Gastrocnemius medialis (tissue), 4 donors: ENCODE results near the gene SPOCK1. TPM values are rescaled to one million over a fixed set of nuclear protein-coding genes. Genes with fewer than 3 reads are reported as not detected.

ENCODE experiments used
- ATAC-seq, 2 donors: fragments of 150-250 bp; one replicate each; pipeline ENCODE4 v1.9.1; 2016
- DNase-seq, 2 donors: peaks; one replicate each; pipeline ENCODE4 v3.0.0-alpha.2; 2019
- H3K27ac ChIP-seq, 4 donors: fragments of 200-600 bp; sonication (generic); 1 replicate in 1 of 4; 2 replicates in 3 of 4; pipeline ENCODE4 v1.5.1; 2016 to 2018; ENCODE audit warnings: mild to moderate bottlenecking in 2 of 4, moderate library complexity in 1 of 4
- H3K27me3 ChIP-seq, 3 donors: fragments of 200-600 bp; sonication (generic) in 2 of 3; 1 replicate in 1 of 3; 2 replicates in 2 of 3; pipeline versions ENCODE4 v1.5.1 to v1.6.0; 2016 to 2019; ENCODE audit warnings: mild to moderate bottlenecking in 1 of 3, moderate library complexity in 1 of 3
- H3K36me3 ChIP-seq, 2 donors: fragments of 200-600 bp; sonication (generic) in 1 of 2; one replicate each; pipeline ENCODE4 v1.5.1; 2017 to 2018
- H3K4me1 ChIP-seq, 2 donors: fragments of 200-600 bp; sonication (generic) in 1 of 2; one replicate each; pipeline ENCODE4 v1.5.1; 2016 to 2017; ENCODE audit warnings: mild to moderate bottlenecking in 2 of 2
- H3K4me3 ChIP-seq, 4 donors: fragments of 200-600 bp; sonication (generic) in 3 of 4; 1 replicate in 1 of 4; 2 replicates in 3 of 4; pipeline ENCODE4 v1.5.1; 2016 to 2019; ENCODE audit warnings: mild to moderate bottlenecking in 2 of 4
- H3K9me3 ChIP-seq, 3 donors: fragments of 200-600 bp; sonication (generic) in 2 of 3; 1 replicate in 1 of 3; 2 replicates in 2 of 3; pipeline ENCODE4 v1.5.1; 2016 to 2019
- CTCF ChIP-seq, 5 experiments: fragments of 450-650 bp in 3 of 5; fragments of 200-600 bp in 2 of 5; sonication (generic) in 2 of 5; IDR thresholded peaks in 4 of 5; conservative IDR thresholded peaks in 1 of 5; 1 replicate in 4 of 5; 2 replicates in 1 of 5; pipeline ENCODE4 v1.5.1; 2016 to 2019; ENCODE audit warnings: antibody characterized with exemption in 5 of 5, mild to moderate bottlenecking in 3 of 5, moderate library complexity in 3 of 5
- POLR2A ChIP-seq, 2 donors: fragments of 450-650 bp; IDR thresholded peaks; one replicate each; pipeline ENCODE4 v1.6.1; 2017; ENCODE audit warnings: antibody characterized with exemption in 2 of 2, mild to moderate bottlenecking in 2 of 2, moderate library complexity in 2 of 2
- in situ Hi-C, 4 donors: fragments of 200-750 bp; cut with MboI; loops; one replicate each; pipeline versions ENCODE4 v1.15.0 to v1.8.0; 2017; ENCODE audit warnings: low sequenced_read_pairs in 4 of 4
- intact Hi-C: fragments of 100-400 bp; cut with DNase I; formaldehyde crosslinking; loops from one replicate; pipeline ENCODE4 v1.15.1; 2023; ENCODE audit warnings: low total_unique reads
- total RNA-seq, 4 donors: library from RNA; depleted of rRNA; stranded (reverse); fragments of >200 nt; gene quantifications; one replicate each; pipeline versions ENCODE4 v1.1.0 to v1.2.3, GENCODE V29; 2016

Gene SPOCK1
- total RNA-seq, 4 donors from 2014 or later = 5.8 to 33.8 (median 25.3) TPM

GRCh38 chr5:137367951-137368350 is 131.2 kb downstream of the SPOCK1 start:
- no peaks in the 10 kb centered on the region for H3K9me3 ChIP-seq
- no peak for TF ChIP-seq POLR2A (IDR thresholded peaks at IDR 0.05)
- no peak for TF ChIP-seq CTCF (IDR thresholded peaks at IDR 0.05 in 4 of 5, conservative IDR thresholded peaks at IDR 0.05 in 1 of 5)
- in situ Hi-C loops (no loop called here), intact Hi-C loops (no loop called here)
- H3K27me3 ChIP-seq = no peaks in the 10 kb centered on the region
- H3K36me3 ChIP-seq = no peaks in the 10 kb centered on the region
- ATAC-seq (no peak), DNase-seq (no peak)
- H3K27ac ChIP-seq = no peak overlapping the region
- no peak overlapping the region for H3K4me3 ChIP-seq
- no peaks in the 10 kb centered on the region for H3K4me1 ChIP-seq

GRCh38 chr5:137366526-137366925 is 132.6 kb downstream of the SPOCK1 start:
- no peaks in the 10 kb centered on the region for H3K27me3 ChIP-seq
- TF ChIP-seq POLR2A (IDR thresholded peaks at IDR 0.05) = no peak
- TF ChIP-seq CTCF (IDR thresholded peaks at IDR 0.05 in 4 of 5, conservative IDR thresholded peaks at IDR 0.05 in 1 of 5) = no peak
- DNase-seq = no peak
- H3K4me1 ChIP-seq = no peaks in the 10 kb centered on the region
- in situ Hi-C loops = no loop called here
- no peak for ATAC-seq
- intact Hi-C loops = no loop called here
- H3K9me3 ChIP-seq = no peaks in the 10 kb centered on the region
- H3K36me3 ChIP-seq = no peaks in the 10 kb centered on the region
- no peak overlapping the region for H3K4me3 ChIP-seq
- no peak overlapping the region for H3K27ac ChIP-seq

- Histone ChIP-seq H3K36me3 (no peaks in the 10 kb centered on the region), H3K27me3 (no peaks in the 10 kb centered on the region)
- in situ Hi-C loops = no loop called here
Observed at GRCh38 chr5:137365126-137365865, 133.8 kb downstream of the SPOCK1 start.

GRCh38 chr5:137361280-137361679 is 137.8 kb downstream of the SPOCK1 start:
- Histone ChIP-seq H3K27me3 (no peaks in the 10 kb centered on the region), H3K36me3 (no peaks in the 10 kb centered on the region), H3K4me1 (no peaks in the 10 kb centered on the region), H3K4me3 (no peak overlapping the region), H3K27ac (no peak overlapping the region), H3K9me3 (no peaks in the 10 kb centered on the region)
- intact Hi-C loops = no loop called here
- no peak for ATAC-seq
- DNase-seq = no peak
- TF ChIP-seq CTCF (IDR thresholded peaks at IDR 0.05 in 4 of 5, conservative IDR thresholded peaks at IDR 0.05 in 1 of 5) (no peak), POLR2A (IDR thresholded peaks at IDR 0.05) (no peak)
- in situ Hi-C loops = no loop called here

More at GRCh38 chr5:137365126-137365865, 133.8 kb downstream of the SPOCK1 start:
- Histone ChIP-seq H3K9me3 (no peaks in the 10 kb centered on the region), H3K4me3 (no peak overlapping the region), H3K4me1 (no peaks in the 10 kb centered on the region), H3K27ac (no peak overlapping the region)
- intact Hi-C loops = no loop called here
- DNase-seq = no peak
- ATAC-seq = no peak
- TF ChIP-seq POLR2A (IDR thresholded peaks at IDR 0.05) (no peak), CTCF (IDR thresholded peaks at IDR 0.05 in 4 of 5, conservative IDR thresholded peaks at IDR 0.05 in 1 of 5) (no peak)

- Histone ChIP-seq H3K4me1 (no peaks in the 10 kb centered on the region), H3K27me3 (no peaks in the 10 kb centered on the region), H3K27ac (no peak overlapping the region), H3K9me3 (no peaks in the 10 kb centered on the region), H3K36me3 (no peaks in the 10 kb centered on the region), H3K4me3 (no peak overlapping the region)
- no peak for DNase-seq
- intact Hi-C loops = no loop called here
- no peak for ATAC-seq
- TF ChIP-seq CTCF (IDR thresholded peaks at IDR 0.05 in 4 of 5, conservative IDR thresholded peaks at IDR 0.05 in 1 of 5) (no peak), POLR2A (IDR thresholded peaks at IDR 0.05) (no peak)
- in situ Hi-C loops = no loop called here
Observed at GRCh38 chr5:137360607-137361006, 138.5 kb downstream of the SPOCK1 start.
